ENCODE measurements around the gene IL6R. TPM values are rescaled to one million over a fixed set of nuclear protein-coding genes. Genes with fewer than 3 reads are reported as not detected.

The IL6R gene
- total RNA-seq, 1 donor from 2014 or later: 2.2 TPM

GRCh38 chr1:154407198-154408091 is 2.3 kb downstream of the IL6R start:
- H3K9me3 ChIP-seq (ENCODE audit: insufficient read depth, low read depth, low read length): no peaks in the 10 kb centered on the region
- TF ChIP-seq CTCF (IDR thresholded peaks at IDR 0.05; ENCODE audit: insufficient read depth, low read depth, low read length): no peak
- no peak for TF ChIP-seq EZH2 (IDR thresholded peaks at IDR 0.05; ENCODE audit: insufficient read depth, low read length)
- H3K79me2 ChIP-seq (ENCODE audit: insufficient read depth, low read length): no peaks in the 10 kb centered on the region
- no peak overlapping the region for H2AFZ ChIP-seq (ENCODE audit: low read depth, low read length)
- H3K4me1 ChIP-seq (ENCODE audit: insufficient read depth, low read length): peaks cover 25% of the 10 kb centered on the region
- no peaks in the 10 kb centered on the region for H3K9me3 Mint-ChIP-seq (ENCODE audit: unreplicated experiment)
- FAIRE-seq (no peak), DNase-seq (ENCODE audit: low read depth) (no peak)
- no peaks in the 10 kb centered on the region for H3K36me3 Mint-ChIP-seq (ENCODE audit: low read depth, unreplicated experiment)
- peaks cover 26% of the 10 kb centered on the region for H3K27me3 Mint-ChIP-seq (ENCODE audit: low read depth, unreplicated experiment)
- H3K27ac ChIP-seq (ENCODE audit: low read depth, low read length): no peak overlapping the region
- H3K36me3 ChIP-seq (ENCODE audit: insufficient read depth, low read length): no peaks in the 10 kb centered on the region
- peak overlapping the region; percentile 21 for H3K9ac ChIP-seq (ENCODE audit: low read length)
- H3K4me3 Mint-ChIP-seq (ENCODE audit: unreplicated experiment): peak overlapping the region; percentile 27
- H3K4me2 ChIP-seq (ENCODE audit: low read length): peak overlapping the region; percentile 15
- H3K4me3 ChIP-seq (ENCODE audit: insufficient read depth, low read depth, low read length): no peak overlapping the region
- H4K20me1 ChIP-seq (ENCODE audit: insufficient read depth, low read length): no peaks in the 10 kb centered on the region
- peaks cover 23% of the 10 kb centered on the region for H3K4me1 Mint-ChIP-seq (ENCODE audit: low read depth, unreplicated experiment)
- peak overlapping the region; percentile 79 for H3K27ac Mint-ChIP-seq (ENCODE audit: unreplicated experiment)
- peaks cover 12% of the 10 kb centered on the region for H3K27me3 ChIP-seq (ENCODE audit: insufficient read depth, low read length)

GRCh38 chr1:154408174-154408777 is 3.1 kb downstream of the IL6R start:
- TF ChIP-seq CTCF (IDR thresholded peaks at IDR 0.05; ENCODE audit: insufficient read depth, low read depth, low read length): no peak
- Histone ChIP-seq H3K9me3 (ENCODE audit: insufficient read depth, low read depth, low read length) (no peaks in the 10 kb centered on the region), H3K9ac (ENCODE audit: low read length) (no peak overlapping the region), H3K27ac (ENCODE audit: low read depth, low read length) (no peak overlapping the region), H3K4me2 (ENCODE audit: low read length) (no peak overlapping the region), H3K27me3 (ENCODE audit: insufficient read depth, low read length) (peaks cover 10% of the 10 kb centered on the region), H2AFZ (ENCODE audit: low read depth, low read length) (no peak overlapping the region), H3K4me1 (ENCODE audit: insufficient read depth, low read length) (peaks cover 25% of the 10 kb centered on the region), H3K79me2 (ENCODE audit: insufficient read depth, low read length) (no peaks in the 10 kb centered on the region), H3K36me3 (ENCODE audit: insufficient read depth, low read length) (no peaks in the 10 kb centered on the region), H4K20me1 (ENCODE audit: insufficient read depth, low read length) (no peaks in the 10 kb centered on the region), H3K4me3 (ENCODE audit: insufficient read depth, low read depth, low read length) (no peak overlapping the region)
- Mint-ChIP-seq H3K36me3 (ENCODE audit: low read depth, unreplicated experiment) (no peaks in the 10 kb centered on the region), H3K27ac (ENCODE audit: unreplicated experiment) (peak overlapping the region; percentile 6), H3K9me3 (ENCODE audit: unreplicated experiment) (no peaks in the 10 kb centered on the region), H3K27me3 (ENCODE audit: low read depth, unreplicated experiment) (peaks cover 20% of the 10 kb centered on the region), H3K4me3 (ENCODE audit: unreplicated experiment) (peak overlapping the region; percentile 27), H3K4me1 (ENCODE audit: low read depth, unreplicated experiment) (peaks cover 23% of the 10 kb centered on the region)
- DNase-seq (ENCODE audit: low read depth) (no peak), FAIRE-seq (no peak)

All from astrocyte (in vitro differentiated cells and primary cell).